H1 (cell line): ENCODE measurements around the gene NCKAP1.

ENCODE experiments used
- BCL11A ChIP-seq, 2 experiments: IDR thresholded peaks; one replicate each; pipeline ENCODE4 v1.6.1; 2011; ENCODE audit warnings: low read depth in 2 of 2, low read length in 2 of 2, mild to moderate bottlenecking in 2 of 2
- EP300 ChIP-seq, 2 experiments: IDR thresholded peaks; 1 replicate in 1 of 2; 2 replicates in 1 of 2; pipeline ENCODE4 v1.6.1; 2011 to 2012; ENCODE audit warnings: low read depth in 2 of 2, low read length in 2 of 2, mild to moderate bottlenecking in 2 of 2, borderline replicate concordance in 1 of 2, inconsistent platforms in 1 of 2, moderate library complexity in 1 of 2
- POLR2A ChIP-seq, 2 experiments: IDR thresholded peaks; 1 replicate in 1 of 2; 2 replicates in 1 of 2; pipeline ENCODE4 v1.6.1; 2011; ENCODE audit warnings: low read depth in 2 of 2, low read length in 2 of 2, mild to moderate bottlenecking in 2 of 2; ENCODE audit errors: control extremely low read depth in 1 of 2
- RXRA ChIP-seq: IDR thresholded peaks from 2 replicates; pipeline ENCODE4 v1.6.1; 2011; ENCODE audit warnings: low read depth, mild to moderate bottlenecking, low read length, moderate library complexity; ENCODE audit not compliant: insufficient read depth
- TAF1 ChIP-seq: IDR thresholded peaks from 2 replicates; pipeline ENCODE4 v1.6.1; 2011; ENCODE audit warnings: mild to moderate bottlenecking, low read depth, low read length
- TF ChIP-seq, protein P1 (sequence below), 3 experiments: IDR thresholded peaks; 1 replicate in 2 of 3; 2 replicates in 1 of 3; pipeline versions ENCODE4 v1.5.1 to v1.6.1; 2011; ENCODE audit warnings: low read length in 3 of 3, mild to moderate bottlenecking in 3 of 3, inconsistent platforms in 2 of 3, low read depth in 1 of 3, moderate library complexity in 1 of 3; ENCODE audit not compliant: insufficient read depth in 1 of 3; ENCODE audit errors: control extremely low read depth in 1 of 3

GRCh38 chr2:182954789-182955188 lies 83.5 kb downstream of the NCKAP1 start:
- TF ChIP-seq EP300 (IDR thresholded peaks at IDR 0.05; ENCODE audit: borderline replicate concordance in 1 of 2, low read depth in 2 of 2, low read length in 2 of 2) (no peak), BCL11A (IDR thresholded peaks at IDR 0.05; ENCODE audit: low read depth in 2 of 2, low read length in 2 of 2) (no peak), POLR2A (IDR thresholded peaks at IDR 0.05; ENCODE audit: control extremely low read depth in 1 of 2, low read depth in 2 of 2, low read length in 2 of 2) (no peak), RXRA (no peak), TAF1 (no peak)
- TF ChIP-seq, protein P1, sequence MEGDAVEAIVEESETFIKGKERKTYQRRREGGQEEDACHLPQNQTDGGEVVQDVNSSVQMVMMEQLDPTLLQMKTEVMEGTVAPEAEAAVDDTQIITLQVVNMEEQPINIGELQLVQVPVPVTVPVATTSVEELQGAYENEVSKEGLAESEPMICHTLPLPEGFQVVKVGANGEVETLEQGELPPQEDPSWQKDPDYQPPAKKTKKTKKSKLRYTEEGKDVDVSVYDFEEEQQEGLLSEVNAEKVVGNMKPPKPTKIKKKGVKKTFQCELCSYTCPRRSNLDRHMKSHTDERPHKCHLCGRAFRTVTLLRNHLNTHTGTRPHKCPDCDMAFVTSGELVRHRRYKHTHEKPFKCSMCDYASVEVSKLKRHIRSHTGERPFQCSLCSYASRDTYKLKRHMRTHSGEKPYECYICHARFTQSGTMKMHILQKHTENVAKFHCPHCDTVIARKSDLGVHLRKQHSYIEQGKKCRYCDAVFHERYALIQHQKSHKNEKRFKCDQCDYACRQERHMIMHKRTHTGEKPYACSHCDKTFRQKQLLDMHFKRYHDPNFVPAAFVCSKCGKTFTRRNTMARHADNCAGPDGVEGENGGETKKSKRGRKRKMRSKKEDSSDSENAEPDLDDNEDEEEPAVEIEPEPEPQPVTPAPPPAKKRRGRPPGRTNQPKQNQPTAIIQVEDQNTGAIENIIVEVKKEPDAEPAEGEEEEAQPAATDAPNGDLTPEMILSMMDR (IDR thresholded peaks at IDR 0.05; ENCODE audit: control extremely low read depth in 1 of 3, insufficient read depth in 1 of 3, low read depth in 1 of 3, low read length in 3 of 3) = no peak
